Activated gamma-delta T cell treated with Interleukin-2 at 50 U/mL for 16 hours (primary cell): ENCODE data around the gene STX17.
"Not testable (repeated sequence)": the region's sequence is repeated elsewhere in the genome, so short reads cannot be mapped to it uniquely, and the experiment has no call there.

Experiments used
- DNase-seq: peaks from one replicate; pipeline ENCODE4 v3.0.0-alpha.2; 2020

STX17 gene

GRCh38 chr9:99906403-99907207 lies at the start of gene STX17:
STX17 (plus strand) TSS chr9:99906654; CDS start chr9:99915240, 8,586 bp downstream.
- peak; percentile 82 for DNase-seq

GRCh38 chr9:99857576-99857975 lies 48.9 kb upstream of the STX17 start:
- not testable (repeated sequence) for DNase-seq

- no peak for DNase-seq
Measured at GRCh38 chr9:99858087-99858486, 48.4 kb upstream of the STX17 start.

- DNase-seq = no peak
Measured at GRCh38 chr9:99859243-99859980, 47.0 kb upstream of the STX17 start.

GRCh38 chr9:99860266-99860665 lies 46.2 kb upstream of the STX17 start:
- DNase-seq = no peak

- no peak for DNase-seq
Measured at GRCh38 chr9:99863955-99864354, 42.5 kb upstream of the STX17 start.

- no peak for DNase-seq
Measured at GRCh38 chr9:99866398-99866797, 40.1 kb upstream of the STX17 start.

DNA sequence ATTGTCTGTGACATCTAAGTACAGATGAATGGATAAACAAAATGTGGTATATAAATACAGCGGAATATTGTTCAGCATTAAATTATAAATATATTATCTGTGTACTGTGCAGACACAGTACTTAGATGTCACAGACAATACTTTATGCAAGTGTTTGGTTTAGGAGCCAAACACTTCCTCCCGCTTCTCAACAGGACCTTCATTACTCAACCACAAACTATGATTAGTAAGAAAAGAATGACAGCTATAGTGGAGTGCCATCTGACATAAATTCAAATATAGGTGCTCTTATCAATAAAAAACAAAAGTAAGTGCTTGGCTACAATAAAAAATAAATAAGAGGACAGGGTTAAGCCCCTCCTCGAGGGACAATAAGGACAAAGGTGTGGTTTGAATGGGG lies 38.9 kb upstream of the STX17 start:
- no peak for DNase-seq

DNA sequence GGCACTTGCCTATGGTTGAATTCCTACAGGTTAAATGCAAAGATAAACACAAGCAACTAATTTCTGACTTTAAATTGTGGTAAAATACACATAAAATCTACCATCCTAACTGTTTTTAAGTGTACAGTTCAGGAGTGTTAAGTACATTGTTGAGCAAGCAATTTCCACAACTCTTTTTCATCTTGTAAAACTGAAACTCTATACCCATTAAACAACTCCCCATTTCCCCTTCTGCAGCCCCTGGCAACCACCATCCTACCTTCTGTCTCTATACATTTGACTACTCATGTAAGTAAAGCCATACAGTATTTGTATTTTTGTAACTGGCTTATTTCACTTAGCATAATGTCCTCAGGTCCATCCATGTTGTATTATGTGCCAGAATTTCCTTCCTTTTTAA lies 38.5 kb upstream of the STX17 start:
- no peak for DNase-seq

DNA sequence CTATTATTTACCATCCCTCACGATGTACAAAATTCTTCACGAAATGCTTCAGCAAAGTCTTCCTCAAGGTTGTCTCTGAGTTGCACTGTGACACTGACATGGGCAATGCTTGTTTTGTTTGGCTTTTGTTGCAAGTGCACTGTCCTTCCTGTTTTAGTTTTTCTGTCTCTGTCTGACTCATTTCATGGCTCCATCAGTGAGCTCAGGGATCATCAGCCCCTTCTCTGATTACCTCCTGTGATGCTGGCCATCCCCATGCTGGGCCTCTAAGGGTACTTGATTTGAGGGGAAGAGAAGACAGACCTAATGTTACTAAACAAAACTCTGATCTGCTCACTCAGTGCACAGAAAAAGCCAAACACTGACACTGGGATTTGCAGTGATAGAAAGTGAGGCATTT lies 37.6 kb upstream of the STX17 start:
- DNase-seq = no peak

GRCh38 chr9:99870126-99870525 lies 36.3 kb upstream of the STX17 start:
- no peak for DNase-seq

- DNase-seq = no peak
Measured at GRCh38 chr9:99873531-99873930, 32.9 kb upstream of the STX17 start.

DNA sequence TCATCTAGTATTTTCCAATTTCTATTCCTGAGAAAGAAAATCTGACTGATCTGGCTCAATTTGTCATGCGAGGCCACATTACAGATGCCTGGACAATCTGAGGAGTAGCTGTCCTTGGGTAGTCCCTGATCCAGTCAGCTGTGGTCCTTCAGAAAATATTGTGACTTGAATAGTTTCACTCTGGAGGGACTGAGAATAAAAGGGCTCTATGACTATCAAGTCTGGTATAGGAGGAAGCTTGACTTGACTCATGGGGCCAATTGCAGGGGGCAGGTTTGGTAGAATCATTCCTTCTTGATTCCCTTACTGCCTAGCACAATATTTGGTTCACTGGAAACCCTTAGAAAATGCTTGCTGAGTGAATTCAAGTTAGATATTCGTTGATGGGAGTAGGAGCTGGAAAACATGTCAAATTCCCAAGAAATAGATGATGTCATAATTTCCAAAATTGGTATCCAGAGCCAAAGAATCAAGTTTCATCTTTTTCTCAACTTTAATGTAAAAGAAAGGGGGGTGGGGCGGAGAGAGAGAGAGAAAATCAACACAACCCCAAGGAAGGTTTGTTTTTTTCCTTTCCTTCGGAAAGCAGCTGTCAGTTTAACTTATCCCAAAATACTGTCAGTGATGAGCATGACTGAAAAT lies 32.4 kb upstream of the STX17 start:
- DNase-seq = no peak

DNA sequence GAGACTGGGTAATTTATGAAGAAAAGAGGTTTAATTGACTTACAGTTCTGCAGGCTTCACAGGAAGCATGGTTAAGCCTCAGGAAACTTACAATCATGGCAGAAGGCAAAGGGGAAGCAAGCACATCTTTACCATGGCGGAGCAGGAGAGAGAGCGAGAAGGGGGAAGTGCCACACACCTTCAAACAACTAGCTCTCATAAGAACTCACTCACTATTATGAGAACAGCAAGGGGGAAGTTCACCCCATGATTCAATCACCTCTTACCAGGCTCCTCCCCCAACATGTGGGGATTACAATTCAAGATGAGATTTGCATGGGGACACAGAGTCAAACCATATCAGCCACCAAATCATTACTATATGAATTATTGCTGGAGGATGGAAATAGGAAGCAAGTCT lies 30.3 kb upstream of the STX17 start:
- DNase-seq = no peak

DNA sequence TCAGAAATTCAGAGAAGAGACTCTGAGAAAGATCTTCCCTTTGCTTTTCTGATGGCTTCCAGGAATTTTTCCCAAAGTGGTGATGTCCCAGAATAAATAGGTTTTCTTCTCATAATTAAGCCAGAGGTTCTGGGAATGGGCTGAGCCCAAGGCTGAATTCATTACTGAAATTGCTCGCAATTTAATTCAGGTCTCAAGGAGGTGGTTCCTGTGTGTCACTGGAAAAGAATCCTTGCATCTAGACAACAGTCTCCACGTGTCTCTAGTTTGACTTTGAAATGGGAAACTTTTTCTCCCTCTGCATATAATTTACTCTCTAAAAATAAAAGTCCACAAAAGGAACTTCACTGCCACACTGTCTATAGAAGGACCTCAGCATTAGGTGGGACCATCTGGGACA lies 27.8 kb upstream of the STX17 start:
- DNase-seq = no peak

- DNase-seq = no peak
Measured at GRCh38 chr9:99881769-99882168, 24.7 kb upstream of the STX17 start.

GRCh38 chr9:99885747-99886146 lies 20.7 kb upstream of the STX17 start:
- no peak for DNase-seq

DNA sequence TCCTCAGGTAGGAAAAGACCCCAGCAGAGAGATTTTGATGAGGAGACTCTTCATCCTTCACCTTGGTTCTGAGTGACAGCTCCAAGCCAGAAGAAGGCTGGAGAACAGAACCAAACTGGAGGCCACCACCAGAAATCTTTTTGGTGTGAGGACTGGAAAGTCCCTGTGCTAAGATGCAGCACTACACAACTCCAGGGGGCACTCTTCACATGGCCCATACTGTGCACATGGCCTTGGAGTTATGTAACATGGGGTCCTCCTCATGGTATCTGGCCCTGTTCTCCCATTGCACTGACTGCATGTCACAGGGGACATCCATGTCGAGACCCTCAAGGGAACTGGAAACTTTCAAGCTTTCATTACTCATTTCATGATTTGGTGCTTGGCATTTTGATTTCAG lies 17.3 kb upstream of the STX17 start:
- DNase-seq = no peak

- DNase-seq = no peak
Measured at GRCh38 chr9:99894826-99895225, 11.6 kb upstream of the STX17 start.

DNA sequence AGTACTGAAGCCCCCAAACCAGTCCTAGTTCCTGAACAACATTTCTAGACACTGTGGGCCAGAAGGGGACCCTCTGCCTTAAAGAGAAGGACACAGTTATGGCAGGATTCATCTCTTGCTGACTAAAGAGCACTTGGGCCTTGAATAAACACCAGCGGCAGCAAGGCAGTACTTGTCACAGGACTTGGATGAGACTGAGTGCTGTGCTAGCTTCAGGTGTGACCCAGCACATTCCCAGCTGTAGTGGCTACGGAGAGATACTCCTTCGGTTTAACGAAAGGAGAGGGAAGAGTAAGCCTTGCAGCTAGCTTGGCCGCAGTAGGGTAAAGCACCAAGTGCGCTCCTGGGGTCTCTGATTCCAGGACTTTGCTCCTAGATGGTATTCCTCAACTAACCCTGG lies 10.9 kb upstream of the STX17 start:
- DNase-seq = no peak

GRCh38 chr9:99896119-99896518 lies 10.3 kb upstream of the STX17 start:
- no peak for DNase-seq

- no peak for DNase-seq
Measured at GRCh38 chr9:99903393-99903792, 3.1 kb upstream of the STX17 start.

DNA sequence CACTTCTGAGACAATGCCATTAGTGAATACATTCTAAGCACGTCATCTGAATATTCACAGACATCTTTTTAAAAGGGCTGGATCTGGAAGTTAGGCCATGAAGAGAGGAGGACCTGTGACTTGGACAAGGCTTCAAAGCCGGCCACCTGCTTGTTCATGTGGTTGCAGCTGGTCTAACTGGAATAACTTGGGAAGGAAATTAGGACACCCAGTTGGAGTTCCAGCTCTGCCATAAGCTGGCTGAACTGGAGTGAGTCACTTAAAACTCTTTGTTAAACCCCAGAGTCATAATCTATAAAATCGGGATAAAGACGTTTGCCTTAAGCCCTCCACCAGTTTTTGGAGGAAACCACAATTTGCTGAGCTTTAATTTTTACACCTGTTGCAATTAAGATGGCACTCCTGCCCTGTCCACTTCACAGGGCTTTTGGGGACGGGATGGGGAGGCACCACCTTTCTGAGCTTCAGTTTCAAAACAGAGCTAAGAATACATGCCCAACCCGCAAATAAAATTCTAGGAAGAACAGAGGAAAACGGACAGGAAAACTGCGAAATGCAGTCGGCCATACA lies 536 bp upstream of the STX17 start:
- no peak for DNase-seq

DNA sequence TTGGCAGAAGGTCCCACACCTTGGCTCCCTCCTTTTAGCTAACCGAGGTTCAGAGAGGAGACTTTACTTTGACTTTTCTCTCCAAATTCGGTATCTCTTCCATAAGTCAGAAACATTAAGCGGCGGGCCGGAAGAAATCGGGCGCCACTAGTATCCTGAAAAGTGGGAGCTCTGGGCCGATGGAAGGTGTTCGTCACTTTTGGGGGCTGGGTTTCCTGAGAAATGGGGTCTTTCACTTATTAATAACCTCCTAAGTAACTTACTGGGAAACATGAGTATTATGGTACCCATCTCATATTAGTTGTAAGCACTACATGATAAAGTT lies 716 bp downstream of the STX17 start:
- DNase-seq = no peak
